Tibial artery (tissue), 4 donors: ENCODE data around the gene TSHZ1.

Experiments used
- DNase-seq, 2 donors: peaks; one replicate each; pipeline ENCODE4 v3.0.0-alpha.2; 2019
- H3K27ac ChIP-seq, 2 donors: fragments of 200-600 bp; sonication (generic) in 1 of 2; 1 replicate in 1 of 2; 2 replicates in 1 of 2; pipeline ENCODE4 v1.5.1; 2018 to 2019; ENCODE audit warnings: mild to moderate bottlenecking in 1 of 2
- H3K27me3 ChIP-seq, 2 donors: fragments of 200-600 bp; sonication (generic) in 1 of 2; one replicate each; pipeline versions ENCODE4 v1.5.1 to v1.6.0; 2016 to 2019
- H3K36me3 ChIP-seq, 3 donors: fragments of 200-600 bp; sonication (generic) in 2 of 3; one replicate each; pipeline ENCODE4 v1.5.1; 2016 to 2019; ENCODE audit warnings: mild to moderate bottlenecking in 2 of 3
- H3K4me1 ChIP-seq, 4 donors: fragments of 200-600 bp; sonication (generic) in 2 of 4; 1 replicate in 3 of 4; 2 replicates in 1 of 4; pipeline ENCODE4 v1.5.1; 2016 to 2019
- H3K4me3 ChIP-seq, 2 donors: fragments of 200-600 bp; sonication (generic) in 1 of 2; 1 replicate in 1 of 2; 2 replicates in 1 of 2; pipeline ENCODE4 v1.5.1; 2018 to 2019; ENCODE audit warnings: mild to moderate bottlenecking in 2 of 2
- H3K9me3 ChIP-seq, 3 donors: fragments of 200-600 bp; sonication (generic) in 1 of 3; one replicate each; pipeline ENCODE4 v1.5.1; 2016 to 2019
- CTCF ChIP-seq, 2 experiments: fragments of 200-600 bp in 1 of 2; fragments of 450-650 bp in 1 of 2; IDR thresholded peaks; one replicate each; pipeline ENCODE4 v1.5.1; 2017 to 2019; ENCODE audit warnings: antibody characterized with exemption in 2 of 2, mild to moderate bottlenecking in 1 of 2, moderate library complexity in 1 of 2
- intact Hi-C: fragments of 100-400 bp; cut with DNase I; formaldehyde crosslinking; loops from one replicate; pipeline ENCODE4 v1.15.0; 2023; ENCODE audit warnings: low total_unique reads

The TSHZ1 gene

DNA sequence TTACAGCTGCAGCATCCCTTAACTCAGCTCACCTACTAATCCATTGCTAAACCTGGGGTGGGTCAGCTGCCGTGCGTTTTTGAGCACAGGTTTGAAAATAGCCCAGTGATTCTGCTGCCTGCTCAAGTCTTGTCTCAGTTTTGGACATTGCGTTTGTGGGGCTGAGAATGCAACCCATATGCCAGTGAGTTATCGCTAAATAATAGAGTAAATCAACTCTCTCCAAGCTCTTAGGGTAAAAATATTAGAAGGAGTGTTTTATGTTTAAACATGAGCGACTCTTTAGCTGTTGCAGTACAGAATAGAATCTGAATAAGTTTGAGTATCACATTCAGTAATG, 2.1 kb downstream of the TSHZ1 start:
- Histone ChIP-seq H3K4me1 (peaks cover 0 to 34% (median 23%) of the 10 kb centered on the region in 4 donors), H3K27ac (peak overlapping the region; percentile 59 to 82), H3K27me3 (no peaks in the 10 kb centered on the region), H3K36me3 (no peaks in the 10 kb centered on the region), H3K9me3 (no peaks in the 10 kb centered on the region), H3K4me3 (peak overlapping the region; percentile 83 to 96)
- TF ChIP-seq CTCF (IDR thresholded peaks at IDR 0.05): no peak
- DNase-seq: no peak
- intact Hi-C loops: no loop called here

- TF ChIP-seq CTCF (IDR thresholded peaks at IDR 0.05): no peak
- Histone ChIP-seq H3K27ac (peak overlapping the region; percentile 17 to 19), H3K4me1 (peaks cover 0 to 34% (median 23%) of the 10 kb centered on the region in 4 donors), H3K9me3 (no peaks in the 10 kb centered on the region), H3K4me3 (peak overlapping the region; percentile 8 to 96), H3K27me3 (no peaks in the 10 kb centered on the region), H3K36me3 (no peaks in the 10 kb centered on the region)
- intact Hi-C loops: no loop called here
- no peak for DNase-seq
Measured at GRCh38 chr18:75213611-75214331, 3.2 kb downstream of the TSHZ1 start.

- H3K27ac ChIP-seq: peak overlapping the region; percentile 17 to 19
- no peaks in the 10 kb centered on the region for H3K27me3 ChIP-seq
- no peak overlapping the region for H3K4me3 ChIP-seq
- intact Hi-C loops: no loop called here
- DNase-seq: no peak
- no peaks in the 10 kb centered on the region for H3K9me3 ChIP-seq
- TF ChIP-seq CTCF (IDR thresholded peaks at IDR 0.05): no peak
- peaks cover 0 to 34% (median 23%) of the 10 kb centered on the region in 4 donors for H3K4me1 ChIP-seq
- H3K36me3 ChIP-seq: no peaks in the 10 kb centered on the region
Measured at GRCh38 chr18:75214332-75214690, 3.7 kb downstream of the TSHZ1 start.

- no peak for TF ChIP-seq CTCF (IDR thresholded peaks at IDR 0.05)
- intact Hi-C loops: no loop called here
- no peak for DNase-seq
- Histone ChIP-seq H3K36me3 (no peaks in the 10 kb centered on the region), H3K4me3 (no peak overlapping the region), H3K27me3 (no peaks in the 10 kb centered on the region), H3K4me1 (peaks cover 0 to 32% (median 23%) of the 10 kb centered on the region in 4 donors), H3K27ac (no peak overlapping the region), H3K9me3 (no peaks in the 10 kb centered on the region)
Measured at GRCh38 chr18:75214766-75215510, 4.3 kb downstream of the TSHZ1 start.

- Histone ChIP-seq H3K4me3 (no peak overlapping the region), H3K4me1 (peaks cover 0 to 29% (median 22%) of the 10 kb centered on the region in 4 donors), H3K36me3 (no peaks in the 10 kb centered on the region), H3K27ac (no peak overlapping the region), H3K9me3 (no peaks in the 10 kb centered on the region), H3K27me3 (no peaks in the 10 kb centered on the region)
- TF ChIP-seq CTCF (IDR thresholded peaks at IDR 0.05): no peak
- DNase-seq: no peak
- intact Hi-C loops: no loop called here
Measured at GRCh38 chr18:75215663-75216062, 5.1 kb downstream of the TSHZ1 start.
